IMR-90 (cell line): ENCODE results near the gene OPHN1. TPM values are rescaled to one million over a fixed set of nuclear protein-coding genes. Genes with fewer than 3 reads are reported as not detected.
"Not testable (repeated sequence)": the region's sequence is repeated elsewhere in the genome, so short reads cannot be mapped to it uniquely, and the experiment has no call there.

Experiments used
- ATAC-seq: fragments of 200-7000 bp; cut with Tn5 transposase; 2 replicates; pipeline ENCODE4 v1.9.1; 2020; ENCODE audit warnings: low read depth, mild to moderate bottlenecking, moderate library complexity
- BruUV-seq: library from RNA; stranded (reverse); fragments of 400-500 nt; replicated peaks from 2 replicates; lab custom pipeline; 2021; lab: Mats Ljungman, UMichigan
- CTCF ChIA-PET: fragments of 300-600 bp; formaldehyde crosslinking; extraction: SDS; loops from one replicate; lab custom pipeline; 2021; ENCODE audit warnings: antibody characterized with exemption; lab: Yijun Ruan, JAX
- POLR2A ChIA-PET: fragments of 300-600 bp; sonication (Branson Sonifier 250); formaldehyde crosslinking; loops from one replicate; lab custom pipeline; 2022; ENCODE audit warnings: antibody characterized with exemption; ENCODE audit not compliant: unreplicated experiment; lab: Charles Lee
- DNase-seq: peaks from one replicate; pipeline ENCODE4 v3.0.0; 2013
- H2AFZ ChIP-seq: replicated peaks from 2 replicates; pipeline ENCODE3; 2013; ENCODE audit warnings: low read length, mild to moderate bottlenecking; ENCODE audit not compliant: poor library complexity
- H2AK5ac ChIP-seq: 2 replicates; pipeline ENCODE4 v1.6.1; 2013; ENCODE audit warnings: low read depth, low read length, inconsistent platforms
- H2AK9ac ChIP-seq: replicated peaks from 2 replicates; pipeline ENCODE3; 2013; ENCODE audit warnings: mild to moderate bottlenecking, low read depth, low read length, moderate library complexity; ENCODE audit not compliant: poor library complexity
- H2BK120ac ChIP-seq: 2 replicates; pipeline ENCODE4 v1.6.1; 2013; ENCODE audit warnings: low read depth, low read length, inconsistent platforms
- H2BK15ac ChIP-seq: 3 replicates; pipeline ENCODE4 v1.6.1; 2013; ENCODE audit warnings: low read depth, low read length, inconsistent platforms
- H2BK20ac ChIP-seq: 2 replicates; pipeline ENCODE4 v1.6.1; 2013; ENCODE audit warnings: low read depth, mild to moderate bottlenecking, inconsistent platforms, low read length, moderate library complexity
- H2BK5ac ChIP-seq: 2 replicates; pipeline ENCODE4 v1.6.1; 2013; ENCODE audit warnings: mild to moderate bottlenecking, low read depth, low read length, inconsistent platforms; ENCODE audit not compliant: poor library complexity, severe bottlenecking
- H3K14ac ChIP-seq: replicated peaks from 2 replicates; pipeline ENCODE4 v1.6.1; 2013; ENCODE audit warnings: low read depth, low read length, inconsistent platforms
- H3K18ac ChIP-seq: 2 replicates; pipeline ENCODE4 v1.6.1; 2013; ENCODE audit warnings: low read depth, low read length, control low read depth
- H3K23ac ChIP-seq: 2 replicates; pipeline ENCODE4 v1.6.1; 2013; ENCODE audit warnings: low read depth, low read length, inconsistent platforms
- H3K27ac ChIP-seq: 2 replicates; pipeline ENCODE4 v1.5.1; 2013; ENCODE audit warnings: mild to moderate bottlenecking, control low read depth, low read length; ENCODE audit not compliant: insufficient read depth
- H3K27me3 ChIP-seq: 2 replicates; pipeline ENCODE4 v1.6.1; 2013; ENCODE audit warnings: low read length; ENCODE audit not compliant: control insufficient read depth, insufficient read depth
- H3K36me3 ChIP-seq: 2 replicates; pipeline ENCODE4 v1.6.1; 2013; ENCODE audit warnings: low read length, mixed read lengths; ENCODE audit not compliant: control insufficient read depth, insufficient read depth
- H3K4ac ChIP-seq: 2 replicates; pipeline ENCODE4 v1.6.1; 2013; ENCODE audit warnings: low read depth, low read length, inconsistent platforms
- H3K4me1 ChIP-seq: 2 replicates; pipeline ENCODE4 v1.6.1; 2013; ENCODE audit warnings: low read length, mixed read lengths; ENCODE audit not compliant: control insufficient read depth, insufficient read depth
- H3K4me2 ChIP-seq: 2 replicates; pipeline ENCODE4 v1.6.1; 2013; ENCODE audit warnings: low read depth, mild to moderate bottlenecking, control low read depth, low read length, moderate library complexity
- H3K4me3 ChIP-seq: 2 replicates; pipeline ENCODE4 v1.5.1; 2013; ENCODE audit warnings: low read depth, mild to moderate bottlenecking, control low read depth, low read length, moderate library complexity; ENCODE audit not compliant: insufficient read depth
- H3K56ac ChIP-seq: 2 replicates; pipeline ENCODE4 v1.6.1; 2013; ENCODE audit warnings: low read length, inconsistent platforms; ENCODE audit not compliant: insufficient read depth; ENCODE audit errors: extremely low read depth
- H3K79me1 ChIP-seq, 2 experiments: 2 replicates each; pipeline ENCODE4 v1.6.1; 2013; ENCODE audit warnings: low read length in 2 of 2, inconsistent platforms in 1 of 2, low read depth in 1 of 2
- H3K9ac ChIP-seq: 2 replicates; pipeline ENCODE4 v1.6.1; 2013; ENCODE audit warnings: low read depth, low read length, control low read depth
- H3K9me1 ChIP-seq: 2 replicates; pipeline ENCODE4 v1.6.1; 2013; ENCODE audit warnings: low read length, inconsistent platforms; ENCODE audit not compliant: insufficient read depth
- H3K9me3 ChIP-seq: 2 replicates; pipeline ENCODE4 v1.6.1; 2013; ENCODE audit warnings: low read length; ENCODE audit not compliant: control insufficient read depth, insufficient read depth
- H4K20me1 ChIP-seq: 2 replicates; pipeline ENCODE4 v1.6.1; 2013; ENCODE audit warnings: low read length, inconsistent platforms; ENCODE audit not compliant: insufficient read depth
- H4K5ac ChIP-seq: 2 replicates; pipeline ENCODE4 v1.6.1; 2013; ENCODE audit warnings: mild to moderate bottlenecking, low read depth, low read length, control low read depth
- H4K8ac ChIP-seq, 2 experiments: 2 replicates each; pipeline ENCODE4 v1.6.1; 2013; ENCODE audit warnings: low read depth in 2 of 2, low read length in 2 of 2, control low read depth in 1 of 2, inconsistent platforms in 1 of 2
- H4K91ac ChIP-seq: 2 replicates; pipeline ENCODE4 v1.6.1; 2013; ENCODE audit warnings: low read depth, low read length, inconsistent platforms; ENCODE audit not compliant: insufficient read depth
- WGBS, 2 experiments: methylation state at CpG; one replicate each; pipeline versions ENCODE4 v1.1.5 to v1.1.7; 2013; ENCODE audit warnings: missing lambda C conversion rate in 2 of 2; ENCODE audit not compliant: insufficient read length in 1 of 2; ENCODE audit errors: extremely low coverage in 2 of 2; 5-methylcytosine and 5-hydroxymethylcytosine counted together
- dilution Hi-C: fragments of 300-500 bp; cut with HindIII; formaldehyde crosslinking; loops from one replicate; pipeline ENCODE4 v1.14.3; 2018; ENCODE audit warnings: low sequenced_read_pairs; ENCODE audit not compliant: unreplicated experiment
- in situ Hi-C: fragments of 300-500 bp; cut with MboI; formaldehyde crosslinking; loops from 3 replicates; pipeline ENCODE4 v1.14.3; 2019; ENCODE audit warnings: low sequenced_read_pairs, inconsistent platforms, mixed read lengths
- intact Hi-C: fragments of 100-400 bp; cut with micrococcal nuclease; formaldehyde crosslinking; loops from 2 replicates; pipeline ENCODE4 v1.10.0; 2022
- polyA plus RNA-seq, 3 experiments: library from polyadenylated mRNA; depleted of rRNA; stranded (reverse); fragments of >200 nt; gene quantifications; 2 replicates each; pipeline ENCODE4 v1.2.3, GENCODE V29; 2012; ENCODE audit warnings: low replicate concordance in 1 of 3
- total RNA-seq: library from RNA; depleted of rRNA; stranded (reverse); fragments of >200 nt; gene quantifications from 2 replicates; pipeline ENCODE4 v1.2.3, GENCODE V29; 2012

OPHN1 gene
- total and polyA plus RNA-seq, 2 of the 4 experiments (the other 2 are of a cell fraction): 4.0 to 13.1 TPM

GRCh38 chrX:68070119-68070518, 363.2 kb downstream of the OPHN1 start:
- in situ Hi-C loops, H4K5ac ChIP-seq, H3K4ac ChIP-seq, H3K9me3 ChIP-seq, ATAC-seq, H3K4me2 ChIP-seq, H3K79me1 ChIP-seq, H3K9me1 ChIP-seq, H4K8ac ChIP-seq, H3K56ac ChIP-seq, H3K4me1 ChIP-seq, H2BK20ac ChIP-seq, H4K91ac ChIP-seq, H2AFZ ChIP-seq, H2BK5ac ChIP-seq, dilution Hi-C loops, H4K20me1 ChIP-seq, H2AK5ac ChIP-seq, H3K23ac ChIP-seq, H3K27me3 ChIP-seq, H2BK15ac ChIP-seq, H3K27ac ChIP-seq, H3K9ac ChIP-seq, DNase-seq, H3K4me3 ChIP-seq, H3K14ac ChIP-seq, POLR2A ChIA-PET, H2AK9ac ChIP-seq, H3K18ac ChIP-seq, intact Hi-C loops, BruUV-seq, H2BK120ac ChIP-seq, CTCF ChIA-PET, H3K36me3 ChIP-seq: not testable (repeated sequence)
- WGBS, 2 experiments: no CpG with 5 or more reads among the region's 2 CpGs
